Panc1 (cell line): ENCODE results near the gene EOGT.

Experiments used
- CTCF ChIP-seq: fragments of 450-650 bp; IDR thresholded peaks from 2 replicates; pipeline ENCODE4 v1.5.1; 2017; ENCODE audit warnings: mild to moderate bottlenecking
- POLR2AphosphoS5 ChIP-seq: IDR thresholded peaks from 2 replicates; pipeline ENCODE4 v1.6.1; 2012; ENCODE audit warnings: mild to moderate bottlenecking, low read depth, low read length, moderate library complexity
- REST ChIP-seq, 2 experiments: IDR thresholded peaks; 2 replicates each; pipeline ENCODE4 v1.6.1; 2011 to 2012; ENCODE audit warnings: low read depth in 2 of 2, control low read depth in 1 of 2, low read length in 1 of 2, mild to moderate bottlenecking in 1 of 2, moderate library complexity in 1 of 2; ENCODE audit not compliant: insufficient read depth in 1 of 2
- SIN3A ChIP-seq: IDR thresholded peaks from 2 replicates; pipeline ENCODE4 v1.6.1; 2012; ENCODE audit warnings: low read depth, mild to moderate bottlenecking, low read length, moderate library complexity, borderline replicate concordance; ENCODE audit not compliant: insufficient read depth

GRCh38 chr3:68943753-68944500 lies 69.6 kb downstream of the EOGT start:
- TF ChIP-seq CTCF (no peak), REST (IDR thresholded peaks at IDR 0.05; ENCODE audit: insufficient read depth in 1 of 2, low read depth in 2 of 2, low read length in 1 of 2) (no peak), POLR2AphosphoS5 (no peak), SIN3A (no peak)
